HCT116 (cell line): Measurements from ENCODE around the gene FAM81B. TPM values are rescaled to one million over a fixed set of nuclear protein-coding genes. Genes with fewer than 3 reads are reported as not detected.

Source experiments
- ATAC-seq: fragments of 200-7000 bp; cut with Tn5 transposase; 2 replicates; pipeline ENCODE4 v1.9.1; 2020; ENCODE audit warnings: mild to moderate bottlenecking, moderate library complexity
- BruUV-seq: library from RNA; stranded (reverse); fragments of 400-500 nt; replicated peaks from 2 replicates; lab custom pipeline; 2021; lab: Mats Ljungman, UMichigan
- CTCF ChIA-PET: fragments of 300-600 bp; sonication (Branson Sonifier 250); formaldehyde crosslinking; loops from one replicate; lab custom pipeline; 2021; ENCODE audit warnings: antibody characterized with exemption; lab: Charles Lee
- POLR2A ChIA-PET: fragments of 300-600, 350-600 bp; sonication (Branson Sonifier 250); formaldehyde crosslinking; loops from one replicate; lab custom pipeline; 2021; ENCODE audit warnings: antibody characterized with exemption; lab: Charles Lee
- RAD21 ChIA-PET, 2 experiments: fragments of 300-600 bp; sonication (Branson Sonifier 250); formaldehyde crosslinking; loops; one replicate each; lab custom pipeline; 2023; ENCODE audit warnings: low total read pairs in 2 of 2; ENCODE audit not compliant: uncharacterized antibody in 2 of 2, unreplicated experiment in 2 of 2, low non-redundant PET in 1 of 2; lab: Charles Lee
- DNase-seq: peaks from one replicate; pipeline ENCODE4 v3.0.0-alpha.2; 2010; ENCODE audit warnings: low read depth, low spot score
- H2AFZ ChIP-seq: fragments of 200-600 bp; shearing (Covaris generic), sonication (generic); 2 replicates; pipeline ENCODE4 v1.6.1; 2017; ENCODE audit warnings: low read depth, mixed run types, mixed read lengths, antibody characterized with exemption, low read length; ENCODE audit not compliant: poor library complexity, severe bottlenecking
- H3K27ac ChIP-seq: 2 replicates; pipeline ENCODE4 v1.5.1; 2012; ENCODE audit warnings: low read depth, low read length
- H3K27me3 ChIP-seq: fragments of 200-600 bp; sonication (generic); 2 replicates; pipeline ENCODE4 v1.6.1; 2016; ENCODE audit warnings: mixed run types, low read length, mixed read lengths; ENCODE audit not compliant: insufficient read depth
- H3K36me3 ChIP-seq, 2 experiments: fragments of 200-500 bp in 1 of 2; fragments of 200-600 bp in 1 of 2; sonication (Bioruptor generic) in 1 of 2; sonication (generic) in 1 of 2; 2 replicates each; pipeline versions ENCODE4 v1.5.1 to v1.6.1; 2014 to 2016; ENCODE audit warnings: low read length in 2 of 2, inconsistent platforms in 1 of 2, mixed read lengths in 1 of 2, mixed run types in 1 of 2; ENCODE audit not compliant: insufficient read depth in 2 of 2, control insufficient read depth in 1 of 2
- H3K4me1 ChIP-seq, 2 experiments: fragments of 200-600 bp in 1 of 2; sonication (generic) in 1 of 2; 2 replicates each; pipeline versions ENCODE4 v1.5.1 to v1.6.1; 2012 to 2017; ENCODE audit warnings: low read length in 2 of 2, inconsistent platforms in 1 of 2, mild to moderate bottlenecking in 1 of 2, mixed read lengths in 1 of 2, mixed run types in 1 of 2, moderate library complexity in 1 of 2; ENCODE audit not compliant: insufficient read depth in 2 of 2, control insufficient read depth in 1 of 2
- H3K4me2 ChIP-seq: fragments of 200-600 bp; sonication (generic); 2 replicates; pipeline ENCODE4 v1.6.1; 2017; ENCODE audit warnings: mixed run types, low read length, mixed read lengths
- H3K4me3 ChIP-seq, 2 experiments: fragments of 200-600 bp in 1 of 2; sonication (generic) in 1 of 2; replicated peaks in 1 of 2; 2 replicates each; pipeline ENCODE4 v1.5.1; 2011 to 2016; ENCODE audit warnings: low read length in 2 of 2, control low read depth in 1 of 2, low read depth in 1 of 2, mild to moderate bottlenecking in 1 of 2, mixed read lengths in 1 of 2, mixed run types in 1 of 2
- H3K79me2 ChIP-seq: fragments of 200-600 bp; sonication (generic); 2 replicates; pipeline ENCODE4 v1.6.1; 2017; ENCODE audit warnings: mild to moderate bottlenecking, mixed run types, low read length, moderate library complexity, mixed read lengths; ENCODE audit not compliant: insufficient read depth
- H3K9ac ChIP-seq: fragments of 200-600 bp; sonication (generic); 2 replicates; pipeline ENCODE4 v1.6.1; 2016; ENCODE audit warnings: low read length, mixed read lengths
- H3K9me2 ChIP-seq: fragments of 200-600 bp; sonication (generic), shearing (Covaris generic); 2 replicates; pipeline ENCODE4 v1.6.1; 2017; ENCODE audit warnings: mixed run types, mild to moderate bottlenecking, moderate library complexity; ENCODE audit not compliant: insufficient read depth
- H3K9me3 ChIP-seq, 2 experiments: fragments of 200-500 bp in 1 of 2; fragments of 200-600 bp in 1 of 2; sonication (Bioruptor generic) in 1 of 2; sonication (generic) in 1 of 2; 2 replicates each; pipeline ENCODE4 v1.6.1; 2014 to 2017; ENCODE audit warnings: low read length in 2 of 2, mixed read lengths in 2 of 2, inconsistent platforms in 1 of 2, low read depth in 1 of 2, mild to moderate bottlenecking in 1 of 2, mixed run types in 1 of 2, moderate library complexity in 1 of 2; ENCODE audit not compliant: control insufficient read depth in 1 of 2, insufficient read depth in 1 of 2
- H4K20me1 ChIP-seq: fragments of 200-600 bp; sonication (generic), shearing (Covaris generic); 2 replicates; pipeline ENCODE4 v1.6.1; 2017; ENCODE audit warnings: mixed run types, mild to moderate bottlenecking, moderate library complexity; ENCODE audit not compliant: insufficient read depth
- CBX3 ChIP-seq: IDR thresholded peaks from 2 replicates; pipeline ENCODE4 v1.6.1; 2012; ENCODE audit warnings: low read depth
- CTCF ChIP-seq, 3 experiments: fragments of 200-600 bp in 1 of 3; sonication (generic) in 1 of 3; IDR thresholded peaks in 2 of 3; conservative IDR thresholded peaks in 1 of 3; 2 replicates each; pipeline ENCODE4 v1.5.1; 2012 to 2017; ENCODE audit warnings: low read depth in 2 of 3, low read length in 2 of 3, antibody characterized with exemption in 1 of 3, borderline replicate concordance in 1 of 3, control low read depth in 1 of 3, mild to moderate bottlenecking in 1 of 3, mixed read lengths in 1 of 3, mixed run types in 1 of 3, moderate library complexity in 1 of 3; ENCODE audit not compliant: insufficient read depth in 1 of 3
- ELF1 ChIP-seq: IDR thresholded peaks from 2 replicates; pipeline ENCODE4 v1.6.1; 2012; ENCODE audit warnings: low read depth, borderline replicate concordance
- EZH2 ChIP-seq: fragments of 200-600 bp; sonication (generic); IDR thresholded peaks from 2 replicates; pipeline ENCODE4 v1.6.1; 2017; ENCODE audit warnings: antibody characterized with exemption, mixed run types
- JUND ChIP-seq: IDR thresholded peaks from 2 replicates; pipeline ENCODE4 v1.6.1; 2012
- SIN3A ChIP-seq: IDR thresholded peaks from 2 replicates; pipeline ENCODE4 v1.6.1; 2012; ENCODE audit warnings: low read depth
- YY1 ChIP-seq: IDR thresholded peaks from 2 replicates; pipeline ENCODE4 v1.6.1; 2011; ENCODE audit warnings: low read length, low read depth, moderate library complexity, mild to moderate bottlenecking; ENCODE audit not compliant: insufficient replicate concordance; ENCODE audit errors: extremely low read depth
- intact Hi-C: fragments of 100-400 bp; cut with micrococcal nuclease; formaldehyde crosslinking; loops from 2 replicates; pipeline ENCODE4 v1.10.0; 2022
- total RNA-seq: library from RNA; stranded (reverse); gene quantifications from one replicate; pipeline ENCODE4 v1.2.1, GENCODE V29; 2021; ENCODE audit not compliant: unreplicated experiment

The FAM81B gene
- total RNA-seq, 1 experiment from 2014 or later: not detected

- no peak for DNase-seq
- no TSS peak for BruUV-seq
- H2AFZ ChIP-seq: no peak overlapping the region
- no peak overlapping the region for H3K27ac ChIP-seq
- intact Hi-C loops: no loop called here
- no peak overlapping the region for H3K4me3 ChIP-seq
- H3K4me2 ChIP-seq: no peak overlapping the region
- CTCF ChIA-PET: no interaction called here
- RAD21 ChIA-PET: no interaction called here
- H3K9ac ChIP-seq: no peak overlapping the region
- TF ChIP-seq JUND: no peak
- TF ChIP-seq CBX3: no peak
- 0 out of 6 replicates have a peak, but pooled peaks of 1 of the 3 experiments have one; percentile 15 for TF ChIP-seq CTCF (IDR thresholded peaks at IDR 0.05 in 2 of 3, conservative IDR thresholded peaks at IDR 0.05 in 1 of 3; ENCODE audit: borderline replicate concordance in 1 of 3, insufficient read depth in 1 of 3, low read depth in 2 of 3, low read length in 2 of 3)
- no peak for TF ChIP-seq YY1
- TF ChIP-seq EZH2: no peak
- TF ChIP-seq SIN3A: no peak
- peak; percentile 73 for ATAC-seq
- no peaks in the 10 kb centered on the region for H3K36me3 ChIP-seq
- no peaks in the 10 kb centered on the region for H3K9me2 ChIP-seq
- H4K20me1 ChIP-seq: no peaks in the 10 kb centered on the region
- POLR2A ChIA-PET: no interaction called here
- no peaks in the 10 kb centered on the region for H3K9me3 ChIP-seq
- no peaks in the 10 kb centered on the region for H3K4me1 ChIP-seq
- H3K27me3 ChIP-seq: no peaks in the 10 kb centered on the region
- no peaks in the 10 kb centered on the region for H3K79me2 ChIP-seq
Measured at GRCh38 chr5:95403996-95404395, 12.8 kb downstream of the FAM81B start.

GRCh38 chr5:95406426-95407090 is 15.4 kb downstream of the FAM81B start:
- DNase-seq: no peak

More at GRCh38 chr5:95406426-95407090, 15.4 kb downstream of the FAM81B start:
- H3K4me3 ChIP-seq: no peak overlapping the region
- H4K20me1 ChIP-seq: no peaks in the 10 kb centered on the region
- BruUV-seq: no TSS peak
- H3K9me2 ChIP-seq: no peaks in the 10 kb centered on the region
- no peak overlapping the region for H3K4me2 ChIP-seq
- no peak overlapping the region for H2AFZ ChIP-seq
- TF ChIP-seq ELF1: no peak
- TF ChIP-seq, all 23 proteins: peak for 0
- no peak overlapping the region for H3K9ac ChIP-seq
- CTCF ChIA-PET: no interaction called here
- H3K9me3 ChIP-seq: no peaks in the 10 kb centered on the region
- POLR2A ChIA-PET: no interaction called here
- H3K4me1 ChIP-seq: no peaks in the 10 kb centered on the region
- ATAC-seq: no peak
- no peaks in the 10 kb centered on the region for H3K36me3 ChIP-seq
- intact Hi-C loops: no loop called here
- RAD21 ChIA-PET: no interaction called here
- H3K27me3 ChIP-seq: no peaks in the 10 kb centered on the region
- no peaks in the 10 kb centered on the region for H3K79me2 ChIP-seq
- H3K27ac ChIP-seq: no peak overlapping the region
